ENCODE results near the gene APOO. TPM values are rescaled to one million over a fixed set of nuclear protein-coding genes. Genes with fewer than 3 reads are reported as not detected.

The APOO gene
- total RNA-seq, 6 donors from 2014 or later = 0.89 to 15.0 (median 12.0) TPM

GRCh38 chrX:23840674-23841073 lies 67.1 kb downstream of the APOO start:
- H3K27me3 ChIP-seq = no peaks in the 10 kb centered on the region
- no peak overlapping the region for H3K27ac ChIP-seq
- no peaks in the 10 kb centered on the region for H3K36me3 ChIP-seq
- TF ChIP-seq EP300 (IDR thresholded peaks at IDR 0.05) = no peak
- TF ChIP-seq CTCF (IDR thresholded peaks at IDR 0.05) = no peak
- TF ChIP-seq POLR2A (IDR thresholded peaks at IDR 0.05) = no peak
- no peak for TF ChIP-seq POLR2AphosphoS5 (IDR thresholded peaks at IDR 0.05)
- DNase-seq (no peak), ATAC-seq (ENCODE audit: low FRiP score in 2 of 2) (no peak)
- no peak overlapping the region for H3K4me3 ChIP-seq
- no peaks in the 10 kb centered on the region for H3K9me3 ChIP-seq
- H3K4me1 ChIP-seq = peaks cover 4 to 8% (median 7%) of the 10 kb centered on the region in 4 donors
- 70 to 72% methylated on average over 3 of the region's 3 CpGs for WGBS, 2 donors

- Histone ChIP-seq H3K36me3 (no peaks in the 10 kb centered on the region), H3K9me3 (no peaks in the 10 kb centered on the region), H3K27me3 (no peaks in the 10 kb centered on the region), H3K27ac (no peak overlapping the region), H3K4me3 (no peak overlapping the region), H3K4me1 (peaks cover 0 to under 1% (median 0%) of the 10 kb centered on the region in 4 donors)
- ATAC-seq (ENCODE audit: low FRiP score in 2 of 2) (no peak), DNase-seq (no peak)
- TF ChIP-seq POLR2A (IDR thresholded peaks at IDR 0.05) (no peak), POLR2AphosphoS5 (IDR thresholded peaks at IDR 0.05) (no peak), CTCF (IDR thresholded peaks at IDR 0.05) (no peak), EP300 (IDR thresholded peaks at IDR 0.05) (no peak)
- WGBS, 2 donors = 67 to 86% methylated on average over 1 of the region's 1 CpG
These were observed 68.8 kb downstream of the APOO start for GRCh38 chrX:23838953-23839352.

- H3K4me3 ChIP-seq = no peak overlapping the region
- H3K9me3 ChIP-seq = no peaks in the 10 kb centered on the region
- H3K27ac ChIP-seq = no peak overlapping the region
- no peaks in the 10 kb centered on the region for H3K27me3 ChIP-seq
- DNase-seq (no peak), ATAC-seq (ENCODE audit: low FRiP score in 2 of 2) (no peak)
- H3K36me3 ChIP-seq = no peaks in the 10 kb centered on the region
- TF ChIP-seq POLR2A (IDR thresholded peaks at IDR 0.05) (no peak), CTCF (IDR thresholded peaks at IDR 0.05) (no peak), EP300 (IDR thresholded peaks at IDR 0.05) (no peak), POLR2AphosphoS5 (IDR thresholded peaks at IDR 0.05) (no peak)
- WGBS, 2 donors = 69% methylated on average over 1 of the region's 1 CpG; no CpG with 5 or more reads in 1 of the 2 donors
- no peaks in the 10 kb centered on the region for H3K4me1 ChIP-seq
These were observed 75.0 kb downstream of the APOO start for GRCh38 chrX:23832721-23833120.

- H3K36me3 ChIP-seq = no peaks in the 10 kb centered on the region
These were observed 78.9 kb downstream of the APOO start for GRCh38 chrX:23828881-23829280.

More at GRCh38 chrX:23828881-23829280, 78.9 kb downstream of the APOO start:
- no peaks in the 10 kb centered on the region for H3K4me1 ChIP-seq
- H3K27me3 ChIP-seq = no peaks in the 10 kb centered on the region
- H3K9me3 ChIP-seq = no peaks in the 10 kb centered on the region
- H3K27ac ChIP-seq = no peak overlapping the region
- TF ChIP-seq POLR2AphosphoS5 (IDR thresholded peaks at IDR 0.05) = no peak
- TF ChIP-seq EP300 (IDR thresholded peaks at IDR 0.05) = no peak
- TF ChIP-seq POLR2A (IDR thresholded peaks at IDR 0.05) = no peak
- no peak for TF ChIP-seq CTCF (IDR thresholded peaks at IDR 0.05)
- ATAC-seq (ENCODE audit: low FRiP score in 2 of 2) = no peak
- no peak for DNase-seq
- WGBS, 2 donors = 84 to 85% methylated on average over 5 of the region's 5 CpGs
- H3K4me3 ChIP-seq = no peak overlapping the region

Measured in upper lobe of left lung (tissue), 6 donors.